Measurements from ENCODE around the gene SLC5A4.
"Not testable (repeated sequence)": the region's sequence is repeated elsewhere in the genome, so short reads cannot be mapped to it uniquely, and the experiment has no call there.

SLC5A4 gene

GRCh38 chr22:32202539-32203180, 52.5 kb downstream of the SLC5A4 start:
- in situ Hi-C loops (cut with MboI; ENCODE audit: low sequenced_read_pairs): no loop called here

GRCh38 chr22:32202161-32202538, 53.0 kb downstream of the SLC5A4 start:
- in situ Hi-C loops (cut with MboI; ENCODE audit: low sequenced_read_pairs): no loop called here

- in situ Hi-C loops (cut with MboI; ENCODE audit: low sequenced_read_pairs): no loop called here
Measured at GRCh38 chr22:32200752-32201151, 54.4 kb downstream of the SLC5A4 start.

- in situ Hi-C loops (cut with MboI; ENCODE audit: low sequenced_read_pairs): no loop called here
Measured at GRCh38 chr22:32199961-32200360, 55.2 kb downstream of the SLC5A4 start.

- in situ Hi-C loops (cut with MboI; ENCODE audit: low sequenced_read_pairs): no loop called here
Measured at GRCh38 chr22:32199341-32199740, 55.8 kb downstream of the SLC5A4 start.

GRCh38 chr22:32197553-32198226, 57.5 kb downstream of the SLC5A4 start:
- in situ Hi-C loops (cut with MboI; ENCODE audit: low sequenced_read_pairs): not testable (repeated sequence)

- in situ Hi-C loops (cut with MboI; ENCODE audit: low sequenced_read_pairs): not testable (repeated sequence)
Measured at GRCh38 chr22:32195900-32196299, 59.2 kb downstream of the SLC5A4 start.

GRCh38 chr22:32193346-32193745, 61.8 kb downstream of the SLC5A4 start:
- in situ Hi-C loops (cut with MboI; ENCODE audit: low sequenced_read_pairs): not testable (repeated sequence)

GRCh38 chr22:32191021-32191420, 64.1 kb downstream of the SLC5A4 start:
- in situ Hi-C loops (cut with MboI; ENCODE audit: low sequenced_read_pairs): not testable (repeated sequence)

- in situ Hi-C loops (cut with MboI; ENCODE audit: low sequenced_read_pairs): no loop called here
Measured at GRCh38 chr22:32185821-32186220, 69.3 kb downstream of the SLC5A4 start.

GRCh38 chr22:32183625-32184024, 71.5 kb downstream of the SLC5A4 start:
- in situ Hi-C loops (cut with MboI; ENCODE audit: low sequenced_read_pairs): no loop called here

- in situ Hi-C loops (cut with MboI; ENCODE audit: low sequenced_read_pairs): no loop called here
Measured at GRCh38 chr22:32181043-32181442, 74.1 kb downstream of the SLC5A4 start.

GRCh38 chr22:32177221-32177765, 77.9 kb downstream of the SLC5A4 start:
- in situ Hi-C loops (cut with MboI; ENCODE audit: low sequenced_read_pairs): no loop called here

- in situ Hi-C loops (cut with MboI; ENCODE audit: low sequenced_read_pairs): no loop called here
Measured at GRCh38 chr22:32175683-32176644, 79.2 kb downstream of the SLC5A4 start.

- in situ Hi-C loops (cut with MboI; ENCODE audit: low sequenced_read_pairs): no loop called here
Measured at GRCh38 chr22:32175115-32175514, 80.0 kb downstream of the SLC5A4 start.

All from HL-60/S4 (cell line).